GM19468 (cell line): ENCODE results near the gene NDUFA12.
"Not testable (repeated sequence)": the region's sequence is repeated elsewhere in the genome, so short reads cannot be mapped to it uniquely, and the experiment has no call there.

Experiments
- ATAC-seq: cut with Tn5 transposase; IDR thresholded peaks from one replicate; pipeline ENCODE4 v1.9.1; 2021; ENCODE audit warnings: mild to moderate bottlenecking, moderate library complexity, moderate number of reproducible peaks; ENCODE audit not compliant: unreplicated experiment; ENCODE audit errors: extremely low read depth

The NDUFA12 gene

GRCh38 chr12:95003213-95003920 is at the start of gene NDUFA12:
NDUFA12 (minus strand) TSS chr12:95003697; CDS start chr12:95003680, 17 bp downstream.
- peak; percentile 90 for ATAC-seq

- no peak for ATAC-seq
Measured at GRCh38 chr12:95051241-95051640, 47.7 kb upstream of the NDUFA12 start.

- ATAC-seq: no peak
Measured at GRCh38 chr12:95037906-95038305, 34.4 kb upstream of the NDUFA12 start.

- no peak for ATAC-seq
Measured at GRCh38 chr12:95034750-95035149, 31.3 kb upstream of the NDUFA12 start.

- no peak for ATAC-seq
Measured at GRCh38 chr12:95022477-95022876, 19.0 kb upstream of the NDUFA12 start.

GRCh38 chr12:95017482-95017881 is 14.0 kb upstream of the NDUFA12 start:
- no peak for ATAC-seq

GRCh38 chr12:95016120-95016519 is 12.6 kb upstream of the NDUFA12 start:
- ATAC-seq: no peak

GRCh38 chr12:95014554-95014953 is 11.1 kb upstream of the NDUFA12 start:
- no peak for ATAC-seq

- no peak for ATAC-seq
Measured at GRCh38 chr12:95006206-95006605, 2.7 kb upstream of the NDUFA12 start.

GRCh38 chr12:95004610-95005009 is 1.1 kb upstream of the NDUFA12 start:
- ATAC-seq: no peak

GRCh38 chr12:95003921-95004272 is 400 bp upstream of the NDUFA12 start:
- ATAC-seq: no peak

GRCh38 chr12:95002754-95003153 is 743 bp downstream of the NDUFA12 start:
- ATAC-seq: no peak

GRCh38 chr12:94998326-94998725 is 5.2 kb downstream of the NDUFA12 start:
- no peak for ATAC-seq

GRCh38 chr12:94997726-94998125 is 5.8 kb downstream of the NDUFA12 start:
- ATAC-seq: no peak

- no peak for ATAC-seq
Measured at GRCh38 chr12:94997061-94997460, 6.4 kb downstream of the NDUFA12 start.

GRCh38 chr12:94994312-94994711 is 9.2 kb downstream of the NDUFA12 start:
- no peak for ATAC-seq

- not testable (repeated sequence) for ATAC-seq
Measured at GRCh38 chr12:94993855-94994254, 9.6 kb downstream of the NDUFA12 start.

GRCh38 chr12:94990222-94990621 is 13.3 kb downstream of the NDUFA12 start:
- no peak for ATAC-seq

- ATAC-seq: no peak
Measured at GRCh38 chr12:94988471-94988870, 15.0 kb downstream of the NDUFA12 start.

- ATAC-seq: no peak
Measured at GRCh38 chr12:94987801-94988200, 15.7 kb downstream of the NDUFA12 start.

GRCh38 chr12:94987076-94987669 is 16.3 kb downstream of the NDUFA12 start:
- ATAC-seq: no peak

- not testable (repeated sequence) for ATAC-seq
Measured at GRCh38 chr12:94985099-94985498, 18.4 kb downstream of the NDUFA12 start.
